NCI-H2171 (cell line): ENCODE data around the gene MFSD6.
A peak's percentile ranks its signal among the peaks of the same experiment; 100 is the strongest.

ENCODE experiments used
- DNase-seq: peaks from one replicate; lab custom pipeline; 2025; lab: John Stamatoyannopoulos, UW

MFSD6 gene

GRCh38 chr2:190532581-190532980, 124.4 kb downstream of the MFSD6 start:
- no peak for DNase-seq

GRCh38 chr2:190533175-190533967, 125.2 kb downstream of the MFSD6 start:
- DNase-seq, result no peak

DNA sequence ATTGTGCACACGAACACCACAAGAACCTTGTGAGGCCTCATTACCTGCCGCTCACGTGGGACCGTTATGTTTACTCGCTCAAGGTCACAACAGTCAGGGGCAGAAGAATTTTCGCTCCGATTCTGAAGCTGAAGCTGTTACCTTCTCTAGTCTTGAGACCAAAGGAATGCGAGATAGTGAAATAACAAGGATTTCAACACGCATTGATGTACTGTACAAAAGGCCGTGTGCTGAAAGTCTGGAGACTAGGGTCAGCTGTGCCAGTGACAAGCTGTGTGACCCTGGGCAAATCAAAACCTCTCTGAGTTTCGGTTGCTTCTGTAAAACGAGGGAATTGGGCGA, 125.8 kb downstream of the MFSD6 start:
- DNase-seq, result no peak

DNA sequence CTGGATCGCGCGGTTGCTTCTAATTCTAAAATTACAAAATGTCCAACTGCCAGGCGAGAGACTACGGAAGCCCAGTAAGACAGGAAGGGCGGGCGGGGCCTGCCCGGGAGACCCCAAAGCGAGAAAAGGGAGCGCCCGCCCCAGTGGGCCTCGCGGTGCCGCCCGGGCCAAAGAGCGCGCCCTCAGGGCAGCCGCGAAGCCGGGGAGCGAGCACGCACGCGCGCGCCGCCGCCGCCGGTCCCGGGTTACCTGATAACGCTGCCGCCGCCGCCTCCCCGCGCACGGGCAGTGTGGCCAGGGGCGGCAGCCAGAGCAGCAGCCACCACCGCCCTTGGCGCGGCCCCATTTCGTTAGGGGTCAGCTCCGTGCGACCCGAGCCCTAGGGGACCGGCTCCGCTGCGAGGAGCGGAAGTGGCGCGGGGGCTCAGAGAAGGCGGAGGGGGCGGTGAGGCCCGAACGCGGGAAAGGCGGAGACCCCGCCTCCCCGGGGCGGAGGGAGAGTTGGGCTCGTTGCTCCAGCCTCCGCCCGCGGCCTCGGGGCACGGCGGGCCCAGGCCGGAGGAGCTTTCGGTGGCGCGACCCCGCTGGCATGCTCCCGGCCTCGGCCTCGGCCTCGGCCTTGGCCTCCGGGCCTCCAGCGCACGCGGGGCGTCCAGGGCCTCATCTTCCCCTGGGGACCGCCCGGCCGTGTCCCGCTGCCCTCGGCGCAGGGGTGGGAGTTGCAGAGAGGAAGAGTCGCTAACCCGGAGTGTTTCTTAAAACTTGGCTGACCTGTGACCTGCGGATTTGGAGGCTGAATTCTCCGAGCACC, 126.4 kb downstream of the MFSD6 start, which contains the start of gene NEMP2:
NEMP2 (minus strand) TSS at position 413 of the 811 bp plus-strand sequence; CDS start at position 346, 67 bp downstream.
- DNase-seq, result peak; percentile 83

DNA sequence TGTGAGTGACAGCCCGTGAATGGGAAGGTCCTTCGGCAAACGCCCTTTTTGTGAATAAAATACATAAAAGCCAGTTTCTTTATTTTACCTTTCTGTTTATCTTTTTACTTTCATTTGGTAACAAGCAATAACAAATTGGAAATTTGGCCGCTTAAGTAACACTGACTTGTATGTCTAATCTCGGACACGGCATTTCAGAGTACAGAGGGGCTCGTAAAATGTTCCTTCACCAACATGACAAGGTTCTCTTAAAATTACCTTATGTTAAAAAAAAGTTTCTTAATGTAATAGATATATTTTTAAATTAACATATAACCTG, 126.9 kb downstream of the MFSD6 start:
- DNase-seq, result no peak

GRCh38 chr2:190535586-190535985, 127.4 kb downstream of the MFSD6 start:
- no peak for DNase-seq

DNA sequence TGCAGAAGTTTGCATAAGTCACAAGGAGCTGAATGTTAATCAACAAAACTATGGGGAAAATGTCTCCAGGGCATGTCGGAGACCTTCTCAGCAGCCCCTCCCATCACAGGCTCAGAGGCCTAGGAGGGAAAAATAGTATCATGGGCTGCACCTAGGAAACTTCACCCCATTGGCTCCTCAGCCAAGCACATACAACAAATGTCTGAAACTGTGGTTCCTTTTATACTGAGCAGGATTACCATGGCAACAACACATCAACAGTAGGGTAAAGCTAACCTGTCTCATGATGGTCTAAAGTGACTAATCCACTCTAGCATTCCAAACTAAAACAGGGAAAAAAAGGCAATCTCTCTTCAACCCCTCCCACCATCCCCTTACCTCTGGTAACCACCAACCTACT, 129.6 kb downstream of the MFSD6 start:
- DNase-seq, result no peak

GRCh38 chr2:190538201-190538600, 130.0 kb downstream of the MFSD6 start:
- DNase-seq, result no peak

DNA sequence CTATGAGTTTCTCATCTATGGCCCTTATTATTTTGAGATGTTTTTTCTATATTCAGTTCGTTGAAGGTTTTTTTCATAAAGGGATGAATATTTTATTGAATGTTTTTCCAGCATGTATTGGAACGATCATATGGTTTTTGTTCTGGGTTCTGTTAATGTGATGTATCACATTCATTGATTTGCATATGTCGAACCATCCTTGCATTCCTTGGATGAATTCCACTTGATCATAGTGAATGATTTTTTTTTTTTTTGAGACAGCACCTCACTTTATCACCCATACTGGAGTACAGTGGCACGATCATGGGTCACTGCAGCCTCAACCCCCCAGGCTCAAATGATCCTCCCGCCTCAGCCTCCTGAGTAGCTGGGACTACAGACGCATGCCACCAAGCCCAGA, 131.9 kb downstream of the MFSD6 start:
- no peak for DNase-seq

GRCh38 chr2:190545093-190545492, 136.9 kb downstream of the MFSD6 start:
- DNase-seq, result no peak

DNA sequence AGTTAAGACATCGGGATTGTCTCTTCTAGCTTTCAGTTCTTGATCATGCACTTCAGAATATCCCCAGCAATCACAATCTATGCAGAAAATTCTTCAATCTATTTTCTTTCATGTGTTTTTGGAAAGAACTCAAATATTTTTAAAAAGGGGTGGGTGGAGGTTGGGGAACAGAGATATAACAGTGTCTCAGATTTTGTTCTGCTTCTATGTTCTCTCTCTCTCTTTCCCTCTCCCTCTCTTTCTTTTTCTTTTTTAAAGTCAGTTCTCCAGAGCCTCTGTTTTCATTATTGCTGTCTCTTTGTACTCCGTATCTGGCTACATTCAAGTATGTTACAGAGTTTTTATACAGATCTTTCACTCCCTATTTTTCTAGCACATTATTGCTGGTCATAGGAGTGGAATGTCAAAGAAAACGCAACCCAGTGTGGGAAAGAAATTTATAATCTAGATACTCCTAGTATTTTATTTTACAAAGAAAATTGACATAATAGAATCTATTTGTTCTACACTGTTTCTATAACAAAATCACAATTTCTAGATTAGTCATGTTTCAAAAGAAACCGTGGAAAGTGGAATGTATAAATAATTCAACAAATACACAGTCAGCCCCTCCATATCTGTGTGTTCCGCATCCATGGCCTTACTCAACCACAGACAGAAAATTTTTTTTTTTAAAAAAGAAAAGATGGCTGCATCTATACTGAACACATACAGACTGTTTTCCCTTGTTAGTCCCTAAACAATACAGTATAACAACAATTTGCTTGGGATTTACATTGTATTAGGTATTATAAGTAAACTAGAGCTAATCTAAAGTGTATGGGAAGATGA, 137.6 kb downstream of the MFSD6 start:
- no peak for DNase-seq

DNA sequence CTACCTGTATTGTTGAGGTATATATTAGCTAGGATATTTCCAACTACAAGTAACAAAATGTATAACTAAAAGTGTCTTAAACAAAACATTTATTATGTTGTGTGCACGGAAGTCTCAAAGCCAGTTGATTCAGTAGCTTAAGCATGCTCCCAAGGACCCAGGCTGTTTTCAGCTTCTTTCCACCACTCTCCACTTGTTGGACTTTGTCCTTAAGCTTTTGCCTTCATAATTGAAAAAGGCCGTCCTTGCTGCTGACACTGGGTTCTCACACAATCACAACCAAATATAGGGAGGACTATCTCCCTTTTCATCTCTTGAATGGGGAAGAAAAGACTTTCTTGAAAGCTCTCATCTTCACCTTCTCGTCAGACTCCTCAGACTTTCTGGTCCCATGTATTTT, 138.6 kb downstream of the MFSD6 start:
- no peak for DNase-seq

DNA sequence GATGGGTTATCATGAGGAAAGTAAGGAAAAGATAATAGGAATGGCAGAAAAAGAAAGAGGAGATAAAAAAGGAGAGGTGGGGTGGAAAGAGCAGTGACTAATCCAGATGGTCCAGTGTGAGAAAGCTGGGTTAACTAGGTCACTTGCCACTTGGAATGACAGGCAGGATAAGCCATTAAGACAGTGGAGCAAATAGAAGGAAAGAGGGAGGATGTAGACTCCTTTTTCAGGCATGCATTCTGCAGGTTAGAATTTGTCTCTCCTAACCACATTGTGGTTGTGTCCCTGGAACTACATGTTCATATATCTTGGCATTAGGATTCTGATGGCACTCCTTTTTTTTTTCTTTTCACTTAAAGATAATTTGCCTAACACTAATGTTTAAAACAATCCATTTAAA, 139.7 kb downstream of the MFSD6 start:
- no peak for DNase-seq

GRCh38 chr2:190550137-190550536, 142.0 kb downstream of the MFSD6 start:
- no peak for DNase-seq
